GM12878 (cell line): ENCODE results near the gene MSH5.
"Not testable (repeated sequence)": the region's sequence is repeated elsewhere in the genome, so short reads cannot be mapped to it uniquely, and the experiment has no call there.

Experiments used
- BCL11A ChIP-seq: IDR thresholded peaks from 2 replicates; pipeline ENCODE4 v1.6.1; 2011; ENCODE audit warnings: low read depth, low read length
- BRCA1 ChIP-seq: IDR thresholded peaks from 2 replicates; pipeline ENCODE4 v1.6.1; 2011; ENCODE audit warnings: low read depth, low read length, improper control_type of control experiment
- CHD1 ChIP-seq: IDR thresholded peaks from 2 replicates; pipeline ENCODE4 v1.6.1; 2012; ENCODE audit warnings: low read depth, low read length, improper control_type of control experiment
- CHD2 ChIP-seq: IDR thresholded peaks from 2 replicates; pipeline ENCODE4 v1.6.1; 2011; ENCODE audit warnings: low read depth, low read length, improper control_type of control experiment, borderline replicate concordance
- MYC ChIP-seq: IDR thresholded peaks from 2 replicates; pipeline ENCODE4 v1.6.1; 2011; ENCODE audit warnings: mild to moderate bottlenecking, low read length, moderate library complexity, inconsistent platforms; ENCODE audit not compliant: insufficient read depth, insufficient replicate concordance, insufficient read length, severe bottlenecking
- POLR2A ChIP-seq: IDR thresholded peaks from 2 replicates; pipeline ENCODE4 v1.6.1; 2011; ENCODE audit warnings: low read depth, mild to moderate bottlenecking, low read length
- RAD21 ChIP-seq: IDR thresholded peaks from 2 replicates; pipeline ENCODE4 v1.6.1; 2011; ENCODE audit warnings: mild to moderate bottlenecking, low read depth, low read length, moderate library complexity; ENCODE audit not compliant: insufficient read depth
- RB1 ChIP-seq: fragments of 450-650 bp; formaldehyde crosslinking; IDR thresholded peaks from 2 replicates; pipeline ENCODE4 v1.6.1; 2017; ENCODE audit warnings: mild to moderate bottlenecking, borderline replicate concordance
- SPI1 ChIP-seq: IDR thresholded peaks from 2 replicates; pipeline ENCODE4 v1.6.1; 2011; ENCODE audit warnings: low read depth, mild to moderate bottlenecking, low read length, moderate library complexity, borderline replicate concordance; ENCODE audit not compliant: insufficient read depth
- SRF ChIP-seq, 2 experiments: IDR thresholded peaks; 2 replicates each; pipeline ENCODE4 v1.6.1; 2011; ENCODE audit warnings: low read depth in 2 of 2, low read length in 2 of 2, mild to moderate bottlenecking in 1 of 2, moderate library complexity in 1 of 2
- STAT3 ChIP-seq: IDR thresholded peaks from 2 replicates; pipeline ENCODE4 v1.6.1; 2011; ENCODE audit warnings: low read depth, low read length, improper control_type of control experiment
- TF ChIP-seq, protein P1 (sequence below): IDR thresholded peaks from 2 replicates; pipeline ENCODE4 v1.6.1; 2011; ENCODE audit warnings: borderline replicate concordance, low read depth, mild to moderate bottlenecking, moderate library complexity, low read length; ENCODE audit not compliant: insufficient read depth, poor library complexity, severe bottlenecking
- TF ChIP-seq, protein P2 (sequence below), 3 experiments: IDR thresholded peaks in 2 of 3; conservative IDR thresholded peaks in 1 of 3; 2 replicates each; pipeline ENCODE4 v1.5.1; 2011; ENCODE audit warnings: low read depth in 3 of 3, low read length in 3 of 3, mild to moderate bottlenecking in 3 of 3, control low read depth in 2 of 3, moderate library complexity in 2 of 3, inconsistent platforms in 1 of 3, mixed read lengths in 1 of 3; ENCODE audit not compliant: control insufficient read depth in 2 of 3, insufficient read depth in 1 of 3; ENCODE audit errors: extremely low read depth in 1 of 3

DNA sequence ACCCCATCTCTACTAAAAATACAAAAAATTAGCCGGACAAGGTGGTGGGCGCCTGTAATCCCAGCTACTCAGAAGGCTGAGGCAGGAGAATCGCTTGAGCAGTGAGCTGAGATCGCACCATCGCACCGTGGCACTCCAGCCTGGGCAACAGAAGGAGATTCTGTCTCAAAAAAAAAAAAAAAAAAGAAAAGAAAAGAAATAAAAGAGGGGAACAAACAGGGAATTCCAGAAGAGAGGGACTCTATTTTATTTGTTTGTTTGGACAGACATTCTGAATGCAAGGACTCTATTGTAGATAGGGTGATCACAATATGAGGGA is 54.1 kb downstream of the MSH5 start:
- not testable (repeated sequence) for TF ChIP-seq POLR2A; SPI1; RB1; CHD2; RAD21; BRCA1; CHD1; BCL11A; STAT3; SRF (IDR thresholded peaks at IDR 0.05; ENCODE audit: low read depth in 2 of 2, low read length in 2 of 2); MYC
- TF ChIP-seq, protein P1, sequence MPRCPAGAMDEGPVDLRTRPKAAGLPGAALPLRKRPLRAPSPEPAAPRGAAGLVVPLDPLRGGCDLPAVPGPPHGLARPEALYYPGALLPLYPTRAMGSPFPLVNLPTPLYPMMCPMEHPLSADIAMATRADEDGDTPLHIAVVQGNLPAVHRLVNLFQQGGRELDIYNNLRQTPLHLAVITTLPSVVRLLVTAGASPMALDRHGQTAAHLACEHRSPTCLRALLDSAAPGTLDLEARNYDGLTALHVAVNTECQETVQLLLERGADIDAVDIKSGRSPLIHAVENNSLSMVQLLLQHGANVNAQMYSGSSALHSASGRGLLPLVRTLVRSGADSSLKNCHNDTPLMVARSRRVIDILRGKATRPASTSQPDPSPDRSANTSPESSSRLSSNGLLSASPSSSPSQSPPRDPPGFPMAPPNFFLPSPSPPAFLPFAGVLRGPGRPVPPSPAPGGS: not testable (repeated sequence)
- TF ChIP-seq, protein P2, sequence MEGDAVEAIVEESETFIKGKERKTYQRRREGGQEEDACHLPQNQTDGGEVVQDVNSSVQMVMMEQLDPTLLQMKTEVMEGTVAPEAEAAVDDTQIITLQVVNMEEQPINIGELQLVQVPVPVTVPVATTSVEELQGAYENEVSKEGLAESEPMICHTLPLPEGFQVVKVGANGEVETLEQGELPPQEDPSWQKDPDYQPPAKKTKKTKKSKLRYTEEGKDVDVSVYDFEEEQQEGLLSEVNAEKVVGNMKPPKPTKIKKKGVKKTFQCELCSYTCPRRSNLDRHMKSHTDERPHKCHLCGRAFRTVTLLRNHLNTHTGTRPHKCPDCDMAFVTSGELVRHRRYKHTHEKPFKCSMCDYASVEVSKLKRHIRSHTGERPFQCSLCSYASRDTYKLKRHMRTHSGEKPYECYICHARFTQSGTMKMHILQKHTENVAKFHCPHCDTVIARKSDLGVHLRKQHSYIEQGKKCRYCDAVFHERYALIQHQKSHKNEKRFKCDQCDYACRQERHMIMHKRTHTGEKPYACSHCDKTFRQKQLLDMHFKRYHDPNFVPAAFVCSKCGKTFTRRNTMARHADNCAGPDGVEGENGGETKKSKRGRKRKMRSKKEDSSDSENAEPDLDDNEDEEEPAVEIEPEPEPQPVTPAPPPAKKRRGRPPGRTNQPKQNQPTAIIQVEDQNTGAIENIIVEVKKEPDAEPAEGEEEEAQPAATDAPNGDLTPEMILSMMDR (IDR thresholded peaks at IDR 0.05 in 2 of 3, conservative IDR thresholded peaks at IDR 0.05 in 1 of 3; ENCODE audit: control insufficient read depth in 2 of 3, extremely low read depth in 1 of 3, insufficient read depth in 1 of 3, low read depth in 3 of 3, low read length in 3 of 3): not testable (repeated sequence)
